K562 (cell line): ENCODE measurements around the gene FGR. TPM values are rescaled to one million over a fixed set of nuclear protein-coding genes. Genes with fewer than 3 reads are reported as not detected.

Experiments
- CEBPB ChIP-seq: fragments of 450-650 bp; IDR thresholded peaks from 2 replicates; pipeline ENCODE4 v1.6.1; 2016; ENCODE audit warnings: missing genetic modification characterization, missing compliant biosample characterization
- CREB3 ChIP-seq: fragments of 450-650 bp; conservative IDR thresholded peaks from 2 replicates; pipeline ENCODE4 v1.6.1; 2016; ENCODE audit warnings: missing genetic modification characterization, low read depth, mild to moderate bottlenecking, missing compliant biosample characterization, moderate library complexity
- CREM ChIP-seq: IDR thresholded peaks from 2 replicates; pipeline ENCODE4 v1.6.1; 2014; ENCODE audit warnings: antibody characterized with exemption, low read depth
- E2F6 ChIP-seq, 2 experiments: IDR thresholded peaks; 2 replicates each; pipeline ENCODE4 v1.6.1; 2011; ENCODE audit warnings: borderline replicate concordance in 1 of 2, control low read depth in 1 of 2, low read depth in 1 of 2, low read length in 1 of 2, mild to moderate bottlenecking in 1 of 2, mixed read lengths in 1 of 2, moderate library complexity in 1 of 2; ENCODE audit not compliant: insufficient read depth in 1 of 2, insufficient read length in 1 of 2, poor library complexity in 1 of 2, severe bottlenecking in 1 of 2; ENCODE audit errors: extremely low read depth in 1 of 2
- ESRRA ChIP-seq: fragments of 450-650 bp; IDR thresholded peaks from 2 replicates; pipeline ENCODE4 v1.6.1; 2014; ENCODE audit warnings: low read depth, mild to moderate bottlenecking, moderate library complexity, borderline replicate concordance
- JUNB ChIP-seq: fragments of 450-650 bp; formaldehyde crosslinking; conservative IDR thresholded peaks from 2 replicates; pipeline ENCODE4 v1.4.0; 2020; ENCODE audit warnings: mild to moderate bottlenecking
- POLR2A ChIP-seq: fragments of 450-650 bp; conservative IDR thresholded peaks from 2 replicates; pipeline ENCODE4 v1.6.1; 2016
- PTRF ChIP-seq: fragments of 450-650 bp; IDR thresholded peaks from 2 replicates; pipeline ENCODE4 v1.6.1; 2016; ENCODE audit warnings: mild to moderate bottlenecking, missing genetic modification characterization, missing compliant biosample characterization
- SMC3 ChIP-seq: conservative IDR thresholded peaks from 2 replicates; pipeline ENCODE4 v1.6.1; 2011; ENCODE audit warnings: low read depth, low read length, improper control_type of control experiment; ENCODE audit not compliant: insufficient read depth
- TAF7 ChIP-seq: fragments of 450-650 bp; IDR thresholded peaks from 2 replicates; pipeline ENCODE4 v1.6.1; 2016; ENCODE audit warnings: missing genetic modification characterization, missing compliant biosample characterization
- TSC22D4 ChIP-seq: fragments of 450-650 bp; IDR thresholded peaks from 2 replicates; pipeline ENCODE4 v1.6.1; 2016; ENCODE audit warnings: missing genetic modification characterization, missing biosample characterization, control low read depth
- U2AF1 ChIP-seq: fragments of 200-400 bp; formaldehyde crosslinking; optimal IDR thresholded peaks from 2 replicates; pipeline ENCODE3; 2017; ENCODE audit warnings: mild to moderate bottlenecking, low read depth, low read length, moderate library complexity
- U2AF2 ChIP-seq: fragments of 200-400 bp; formaldehyde crosslinking; optimal IDR thresholded peaks from 2 replicates; pipeline ENCODE3; 2017; ENCODE audit warnings: low read depth, mild to moderate bottlenecking, low read length
- ZC3H4 ChIP-seq: sonication (generic); formaldehyde crosslinking; IDR thresholded peaks from 2 replicates; pipeline ENCODE4 v1.9.0; 2021; ENCODE audit warnings: missing genetic modification reagents, borderline replicate concordance
- ZNF354B ChIP-seq: fragments of 250-450 bp; sonication (Bioruptor Pico); IDR thresholded peaks from 2 replicates; pipeline ENCODE4 v1.4.0; 2020
- ZNF589 ChIP-seq: fragments of 200-800 bp; sonication (Bioruptor generic); IDR thresholded peaks from 2 replicates; pipeline ENCODE4 v1.6.1; 2016; ENCODE audit warnings: low read depth, missing genetic modification characterization, missing compliant biosample characterization
- ZSCAN32 ChIP-seq: fragments of 450-650 bp; formaldehyde crosslinking; IDR thresholded peaks from 2 replicates; pipeline ENCODE4 v1.4.0; 2020; ENCODE audit warnings: mild to moderate bottlenecking, moderate library complexity
- polyA plus RNA-seq, 8 experiments: library from polyadenylated mRNA; depleted of rRNA in 4 of 8; stranded (reverse) in 5 of 8; unstranded in 3 of 8; fragments of >200 nt; fragmentation: Nextera tagmentation in 2 of 8; fragmentation: Illumina TruSeq in 1 of 8; extraction: Ambion mirVana in 2 of 8; extraction: Trizol in 1 of 8; gene quantifications; 2 replicates each; pipeline versions ENCODE4 v1.2.1 to v1.2.3, GENCODE V29; 2011 to 2014; ENCODE audit warnings: inconsistent platforms in 1 of 8, missing spikeins in 1 of 8
- total RNA-seq, 7 experiments: library from RNA; depleted of rRNA in 6 of 7; stranded (reverse); fragments of >200 nt in 6 of 7; fragmentation: Illumina TruSeq in 2 of 7; extraction: Trizol in 2 of 7; gene quantifications; 2 replicates each; pipeline versions ENCODE4 v1.2.1 to v1.2.3, GENCODE V29; 2011 to 2021; ENCODE audit warnings: low replicate concordance in 1 of 7
- TF ChIP-seq, protein P1 (sequence below): fragments of 450-650 bp; IDR thresholded peaks from 2 replicates; pipeline ENCODE4 v1.6.1; 2017; ENCODE audit warnings: antibody characterized with exemption, mild to moderate bottlenecking
- TF ChIP-seq, protein P2 (sequence below): fragments of 450-650 bp; IDR thresholded peaks from 2 replicates; pipeline ENCODE4 v1.6.1; 2018; ENCODE audit not compliant: partially characterized antibody

FGR gene
- total and polyA plus RNA-seq, 9 of the 15 experiments (the other 6 are each of a cell fraction or from before 2014, with no cell fraction given) = 0.04 to 0.11 TPM; not detected in 7

DNA sequence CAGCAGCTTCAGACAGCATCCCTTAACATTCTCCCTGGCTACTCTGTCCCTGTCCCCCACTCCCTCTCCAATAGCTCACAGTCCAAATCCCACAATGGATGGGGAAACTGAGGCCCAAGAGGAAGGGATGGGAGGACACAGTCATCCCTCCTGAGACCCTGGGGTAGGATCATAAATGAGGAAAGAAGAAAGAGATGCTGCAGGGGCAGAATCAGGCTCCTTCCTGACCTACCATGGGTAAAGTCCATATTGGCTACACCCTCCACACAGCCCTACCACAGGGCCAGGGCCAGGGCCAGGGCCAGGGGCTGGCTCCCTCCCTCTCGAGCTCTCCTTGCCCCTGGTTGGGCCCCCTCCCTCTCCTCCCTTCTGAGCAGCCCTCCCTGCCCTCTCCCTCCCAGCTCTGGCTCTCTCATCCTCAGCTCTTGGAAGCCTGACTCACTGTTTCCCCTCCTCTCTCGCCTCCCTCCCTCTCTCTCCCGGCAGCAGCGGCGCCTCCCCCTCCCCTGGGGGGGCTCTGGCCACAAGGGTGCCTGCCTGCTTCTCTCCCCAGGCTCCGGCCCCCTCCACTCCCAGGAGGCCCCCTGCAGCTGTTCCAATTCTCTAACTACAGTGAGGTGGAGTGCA lies 36.0 kb downstream of the FGR start (continued):
- TF ChIP-seq, protein P1, sequence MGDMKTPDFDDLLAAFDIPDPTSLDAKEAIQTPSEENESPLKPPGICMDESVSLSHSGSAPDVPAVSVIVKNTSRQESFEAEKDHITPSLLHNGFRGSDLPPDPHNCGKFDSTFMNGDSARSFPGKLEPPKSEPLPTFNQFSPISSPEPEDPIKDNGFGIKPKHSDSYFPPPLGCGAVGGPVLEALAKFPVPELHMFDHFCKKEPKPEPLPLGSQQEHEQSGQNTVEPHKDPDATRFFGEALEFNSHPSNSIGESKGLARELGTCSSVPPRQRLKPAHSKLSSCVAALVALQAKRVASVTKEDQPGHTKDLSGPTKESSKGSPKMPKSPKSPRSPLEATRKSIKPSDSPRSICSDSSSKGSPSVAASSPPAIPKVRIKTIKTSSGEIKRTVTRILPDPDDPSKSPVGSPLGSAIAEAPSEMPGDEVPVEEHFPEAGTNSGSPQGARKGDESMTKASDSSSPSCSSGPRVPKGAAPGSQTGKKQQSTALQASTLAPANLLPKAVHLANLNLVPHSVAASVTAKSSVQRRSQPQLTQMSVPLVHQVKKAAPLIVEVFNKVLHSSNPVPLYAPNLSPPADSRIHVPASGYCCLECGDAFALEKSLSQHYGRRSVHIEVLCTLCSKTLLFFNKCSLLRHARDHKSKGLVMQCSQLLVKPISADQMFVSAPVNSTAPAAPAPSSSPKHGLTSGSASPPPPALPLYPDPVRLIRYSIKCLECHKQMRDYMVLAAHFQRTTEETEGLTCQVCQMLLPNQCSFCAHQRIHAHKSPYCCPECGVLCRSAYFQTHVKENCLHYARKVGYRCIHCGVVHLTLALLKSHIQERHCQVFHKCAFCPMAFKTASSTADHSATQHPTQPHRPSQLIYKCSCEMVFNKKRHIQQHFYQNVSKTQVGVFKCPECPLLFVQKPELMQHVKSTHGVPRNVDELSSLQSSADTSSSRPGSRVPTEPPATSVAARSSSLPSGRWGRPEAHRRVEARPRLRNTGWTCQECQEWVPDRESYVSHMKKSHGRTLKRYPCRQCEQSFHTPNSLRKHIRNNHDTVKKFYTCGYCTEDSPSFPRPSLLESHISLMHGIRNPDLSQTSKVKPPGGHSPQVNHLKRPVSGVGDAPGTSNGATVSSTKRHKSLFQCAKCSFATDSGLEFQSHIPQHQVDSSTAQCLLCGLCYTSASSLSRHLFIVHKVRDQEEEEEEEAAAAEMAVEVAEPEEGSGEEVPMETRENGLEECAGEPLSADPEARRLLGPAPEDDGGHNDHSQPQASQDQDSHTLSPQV = no peak
- TF ChIP-seq SMC3 (no peak), U2AF1 (no peak), CREB3 (no peak), PTRF (tag) (no peak), POLR2A (no peak), ZNF589 (CRISPR knock-in tag) (no peak), ESRRA (no peak), E2F6 (IDR thresholded peaks at IDR 0.05; ENCODE audit: borderline replicate concordance in 1 of 2, extremely low read depth in 1 of 2, insufficient read depth in 1 of 2, insufficient read length in 1 of 2, low read depth in 1 of 2, low read length in 1 of 2, poor library complexity in 1 of 2, severe bottlenecking in 1 of 2) (peak in 1 of 2 experiments; percentile 6), ZSCAN32 (CRISPR knock-in tag) (no peak), CREM (peak; percentile 46; the same call in 1 of the 2 replicates), CEBPB (tag) (no peak), ZNF354B (CRISPR knock-in tag) (no peak), ZC3H4 (CRISPR knock-in tag) (no peak), U2AF2 (no peak), TAF7 (tag) (no peak), TSC22D4 (no peak), JUNB (no peak)
- TF ChIP-seq, protein P2, sequence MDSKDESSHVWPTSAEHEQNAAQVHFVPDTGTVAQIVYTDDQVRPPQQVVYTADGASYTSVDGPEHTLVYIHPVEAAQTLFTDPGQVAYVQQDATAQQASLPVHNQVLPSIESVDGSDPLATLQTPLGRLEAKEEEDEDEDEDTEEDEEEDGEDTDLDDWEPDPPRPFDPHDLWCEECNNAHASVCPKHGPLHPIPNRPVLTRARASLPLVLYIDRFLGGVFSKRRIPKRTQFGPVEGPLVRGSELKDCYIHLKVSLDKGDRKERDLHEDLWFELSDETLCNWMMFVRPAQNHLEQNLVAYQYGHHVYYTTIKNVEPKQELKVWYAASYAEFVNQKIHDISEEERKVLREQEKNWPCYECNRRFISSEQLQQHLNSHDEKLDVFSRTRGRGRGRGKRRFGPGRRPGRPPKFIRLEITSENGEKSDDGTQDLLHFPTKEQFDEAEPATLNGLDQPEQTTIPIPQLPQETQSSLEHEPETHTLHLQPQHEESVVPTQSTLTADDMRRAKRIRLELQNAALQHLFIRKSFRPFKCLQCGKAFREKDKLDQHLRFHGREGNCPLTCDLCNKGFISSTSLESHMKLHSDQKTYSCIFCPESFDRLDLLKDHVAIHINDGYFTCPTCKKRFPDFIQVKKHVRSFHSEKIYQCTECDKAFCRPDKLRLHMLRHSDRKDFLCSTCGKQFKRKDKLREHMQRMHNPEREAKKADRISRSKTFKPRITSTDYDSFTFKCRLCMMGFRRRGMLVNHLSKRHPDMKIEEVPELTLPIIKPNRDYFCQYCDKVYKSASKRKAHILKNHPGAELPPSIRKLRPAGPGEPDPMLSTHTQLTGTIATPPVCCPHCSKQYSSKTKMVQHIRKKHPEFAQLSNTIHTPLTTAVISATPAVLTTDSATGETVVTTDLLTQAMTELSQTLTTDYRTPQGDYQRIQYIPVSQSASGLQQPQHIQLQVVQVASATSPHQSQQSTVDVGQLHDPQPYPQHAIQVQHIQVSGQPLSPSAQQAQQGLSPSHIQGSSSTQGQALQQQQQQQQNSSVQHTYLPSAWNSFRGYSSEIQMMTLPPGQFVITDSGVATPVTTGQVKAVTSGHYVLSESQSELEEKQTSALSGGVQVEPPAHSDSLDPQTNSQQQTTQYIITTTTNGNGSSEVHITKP = no peak
